Upper lobe of left lung (tissue), 6 donors: ENCODE measurements around the gene METTL25B. TPM values are rescaled to one million over a fixed set of nuclear protein-coding genes. Genes with fewer than 3 reads are reported as not detected.

Source experiments
- ATAC-seq, 2 donors: fragments of 200-7000 bp; cut with Tn5 transposase; one replicate each; pipeline ENCODE4 v1.9.1; 2022; ENCODE audit warnings: mild to moderate bottlenecking in 2 of 2, moderate library complexity in 2 of 2; ENCODE audit not compliant: low FRiP score in 2 of 2
- DNase-seq, 2 donors: peaks; one replicate each; pipeline ENCODE4 v3.0.0-alpha.2; 2019 to 2020
- H3K27ac ChIP-seq, 4 donors: fragments of 200-600 bp; sonication (generic); one replicate each; pipeline ENCODE4 v1.5.1; 2016 to 2019
- H3K27me3 ChIP-seq, 4 donors: fragments of 200-600 bp; sonication (generic); one replicate each; pipeline ENCODE4 v1.5.1; 2017 to 2019
- H3K36me3 ChIP-seq, 4 donors: fragments of 200-600 bp; sonication (generic); one replicate each; pipeline ENCODE4 v1.5.1; 2016 to 2019
- H3K4me1 ChIP-seq, 4 donors: fragments of 200-600 bp; sonication (generic); one replicate each; pipeline ENCODE4 v1.5.1; 2018 to 2019
- H3K4me3 ChIP-seq, 4 donors: fragments of 200-600 bp; sonication (generic); one replicate each; pipeline ENCODE4 v1.5.1; 2017 to 2019; ENCODE audit warnings: mild to moderate bottlenecking in 2 of 4, moderate library complexity in 1 of 4
- H3K9me3 ChIP-seq, 4 donors: fragments of 200-600 bp; sonication (generic); one replicate each; pipeline ENCODE4 v1.5.1; 2018 to 2019
- EP300 ChIP-seq, 4 donors: sonication (generic); formaldehyde crosslinking; IDR thresholded peaks; one replicate each; pipeline ENCODE4 v1.5.1; 2017; ENCODE audit warnings: antibody characterized with exemption in 4 of 4, control low read depth in 2 of 4
- POLR2A ChIP-seq, 4 donors: fragments of 450-650 bp; IDR thresholded peaks; one replicate each; pipeline ENCODE4 v1.5.1; 2016 to 2017; ENCODE audit warnings: antibody characterized with exemption in 4 of 4, mild to moderate bottlenecking in 2 of 4
- POLR2AphosphoS5 ChIP-seq, 2 donors: sonication (generic); formaldehyde crosslinking; IDR thresholded peaks; one replicate each; pipeline ENCODE4 v1.5.1; 2017; ENCODE audit warnings: antibody characterized with exemption in 2 of 2
- WGBS, 2 donors: methylation state at CpG; one replicate each; pipeline ENCODE4 v1.1.5; 2017 to 2018; 5-methylcytosine and 5-hydroxymethylcytosine counted together
- total RNA-seq, 6 donors: library from RNA; depleted of rRNA in 4 of 6; stranded (reverse); fragments of >200 nt in 4 of 6; gene quantifications; one replicate each; pipeline versions ENCODE4 v1.1.0 to v1.2.1, GENCODE V29; 2016 to 2021
- TF ChIP-seq, protein P1 (sequence below), 6 experiments: fragments of 450-650 bp in 4 of 6; fragments of 200-600 bp in 2 of 6; sonication (generic) in 2 of 6; IDR thresholded peaks; one replicate each; pipeline ENCODE4 v1.5.1; 2016 to 2019; ENCODE audit warnings: antibody characterized with exemption in 6 of 6
- donor health status: DM: no; HTN: no; CAD: no; lungs with moderate emphysema.
- donor health status: DM: no; HTN: yes; CAD: no; lungs with severe emphysema.

The METTL25B gene
- total RNA-seq, 6 donors from 2014 or later, result 23.4 to 131 (median 39.9) TPM

DNA sequence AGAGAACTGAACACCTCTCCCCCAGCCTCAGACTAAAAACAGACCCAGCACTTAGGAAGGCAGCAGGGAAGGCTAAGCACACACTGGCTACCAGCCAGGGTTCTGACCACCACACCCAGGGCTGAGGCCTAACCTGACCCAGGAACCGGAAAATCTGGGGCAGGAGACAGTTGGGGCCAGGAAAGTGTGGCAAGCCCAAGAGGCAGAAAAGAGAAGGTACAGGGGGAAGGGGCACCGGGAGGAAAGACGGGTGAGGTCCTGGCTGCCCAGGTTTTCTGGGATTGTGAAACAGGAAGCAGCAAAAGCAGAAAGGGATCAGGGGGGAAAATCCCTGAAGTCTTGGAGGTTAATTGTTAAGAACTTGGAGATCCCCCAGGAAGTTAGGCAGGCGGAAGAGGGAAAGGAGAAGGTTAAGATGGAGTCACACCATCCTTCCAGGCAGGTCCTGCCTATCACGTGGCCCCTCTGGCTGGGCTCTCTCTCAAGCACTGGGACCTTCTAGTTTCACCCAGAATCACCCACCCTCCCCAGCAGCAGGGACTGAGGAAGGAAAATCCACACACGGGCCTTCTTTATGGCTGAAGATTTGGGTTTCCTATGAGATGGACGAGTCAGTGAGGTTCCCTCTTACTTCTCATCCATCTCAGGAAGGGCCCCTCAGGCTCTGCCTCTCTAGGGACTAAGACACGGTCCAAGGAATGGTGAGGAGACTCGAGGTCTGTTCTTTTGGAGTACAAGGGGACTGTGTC is 20.6 kb downstream of the METTL25B start:
- Histone ChIP-seq H3K27me3 (no peaks in the 10 kb centered on the region), H3K4me1 (peaks cover 54 to 75% (median 64%) of the 10 kb centered on the region in 4 donors), H3K36me3 (peaks cover 3 to 15% (median 10%) of the 10 kb centered on the region in 4 donors), H3K27ac (peak overlapping the region; percentile 96 to 99 (median 98)), H3K9me3 (no peaks in the 10 kb centered on the region), H3K4me3 (peak overlapping the region in 3 of 4 donors; percentile 84 to 93 (median 90))
- peak; percentile 11 to 16 for ATAC-seq
- peak in 1 of 2 donors; percentile 81 for DNase-seq
- TF ChIP-seq, protein P1, sequence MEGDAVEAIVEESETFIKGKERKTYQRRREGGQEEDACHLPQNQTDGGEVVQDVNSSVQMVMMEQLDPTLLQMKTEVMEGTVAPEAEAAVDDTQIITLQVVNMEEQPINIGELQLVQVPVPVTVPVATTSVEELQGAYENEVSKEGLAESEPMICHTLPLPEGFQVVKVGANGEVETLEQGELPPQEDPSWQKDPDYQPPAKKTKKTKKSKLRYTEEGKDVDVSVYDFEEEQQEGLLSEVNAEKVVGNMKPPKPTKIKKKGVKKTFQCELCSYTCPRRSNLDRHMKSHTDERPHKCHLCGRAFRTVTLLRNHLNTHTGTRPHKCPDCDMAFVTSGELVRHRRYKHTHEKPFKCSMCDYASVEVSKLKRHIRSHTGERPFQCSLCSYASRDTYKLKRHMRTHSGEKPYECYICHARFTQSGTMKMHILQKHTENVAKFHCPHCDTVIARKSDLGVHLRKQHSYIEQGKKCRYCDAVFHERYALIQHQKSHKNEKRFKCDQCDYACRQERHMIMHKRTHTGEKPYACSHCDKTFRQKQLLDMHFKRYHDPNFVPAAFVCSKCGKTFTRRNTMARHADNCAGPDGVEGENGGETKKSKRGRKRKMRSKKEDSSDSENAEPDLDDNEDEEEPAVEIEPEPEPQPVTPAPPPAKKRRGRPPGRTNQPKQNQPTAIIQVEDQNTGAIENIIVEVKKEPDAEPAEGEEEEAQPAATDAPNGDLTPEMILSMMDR (IDR thresholded peaks at IDR 0.05), result peak in 1 of 6 experiments; percentile 26
- peak in 1 of 4 donors; percentile 52 for TF ChIP-seq EP300 (IDR thresholded peaks at IDR 0.05)
- peak; percentile 75 for TF ChIP-seq POLR2AphosphoS5 (IDR thresholded peaks at IDR 0.05)
- peak in 1 of 4 donors; percentile 53 for TF ChIP-seq POLR2A (IDR thresholded peaks at IDR 0.05)
- 3% methylated on average over 5 to 9 of the region's 9 CpGs for WGBS, 2 donors

DNA sequence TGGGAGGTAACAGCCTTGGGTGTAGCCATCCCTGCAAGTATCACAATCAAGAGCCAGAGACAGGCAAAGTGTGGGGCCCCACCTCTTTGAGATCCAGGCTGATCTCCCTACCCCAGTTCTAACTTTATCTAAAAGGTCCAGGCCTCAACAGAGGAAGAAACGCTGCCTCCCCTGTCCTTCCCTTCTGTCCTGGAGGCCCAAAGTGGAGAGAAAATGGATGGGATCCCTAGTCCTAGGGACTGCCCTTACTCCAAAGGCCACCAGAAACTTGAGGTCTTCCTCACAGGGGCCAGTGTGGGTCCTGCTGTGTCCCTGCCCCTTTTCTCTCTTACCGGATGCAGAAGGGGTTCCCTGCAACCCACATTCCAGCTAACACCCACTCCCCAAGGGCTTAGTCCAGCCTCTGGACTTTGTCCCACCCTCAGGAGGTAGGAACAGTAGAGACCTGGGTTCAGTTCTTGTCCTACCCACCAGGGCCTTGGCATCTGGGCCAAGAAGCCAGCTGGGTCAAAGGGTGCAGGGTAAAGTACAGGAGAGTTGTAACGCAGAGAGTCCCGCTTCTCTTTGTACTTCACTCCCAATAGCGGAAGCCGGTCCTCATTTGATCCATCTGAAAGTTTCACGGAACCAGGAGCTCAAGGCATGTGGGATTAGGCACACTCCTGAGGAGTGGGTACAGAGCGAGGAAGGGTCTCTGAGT is 21.3 kb downstream of the METTL25B start:
- 25 to 53% methylated on average over 7 to 8 of the region's 8 CpGs for WGBS, 2 donors
- DNase-seq, result no peak
- H3K27ac ChIP-seq, result peak overlapping the region; percentile 96 to 99 (median 98)
- peak overlapping the region; percentile 39 to 93 (median 87) for H3K4me3 ChIP-seq
- peaks cover 54 to 76% (median 64%) of the 10 kb centered on the region in 4 donors for H3K4me1 ChIP-seq
- peaks cover 0 to 8% (median 4%) of the 10 kb centered on the region in 4 donors for H3K36me3 ChIP-seq
- no peaks in the 10 kb centered on the region for H3K27me3 ChIP-seq
- ATAC-seq, result no peak
- TF ChIP-seq, protein P1 (IDR thresholded peaks at IDR 0.05), result peak in 1 of 6 experiments; percentile 22
- TF ChIP-seq POLR2AphosphoS5 (IDR thresholded peaks at IDR 0.05) (peak in 1 of 2 donors; percentile 30), POLR2A (IDR thresholded peaks at IDR 0.05) (no peak), EP300 (IDR thresholded peaks at IDR 0.05) (no peak)
- H3K9me3 ChIP-seq, result no peaks in the 10 kb centered on the region

DNA sequence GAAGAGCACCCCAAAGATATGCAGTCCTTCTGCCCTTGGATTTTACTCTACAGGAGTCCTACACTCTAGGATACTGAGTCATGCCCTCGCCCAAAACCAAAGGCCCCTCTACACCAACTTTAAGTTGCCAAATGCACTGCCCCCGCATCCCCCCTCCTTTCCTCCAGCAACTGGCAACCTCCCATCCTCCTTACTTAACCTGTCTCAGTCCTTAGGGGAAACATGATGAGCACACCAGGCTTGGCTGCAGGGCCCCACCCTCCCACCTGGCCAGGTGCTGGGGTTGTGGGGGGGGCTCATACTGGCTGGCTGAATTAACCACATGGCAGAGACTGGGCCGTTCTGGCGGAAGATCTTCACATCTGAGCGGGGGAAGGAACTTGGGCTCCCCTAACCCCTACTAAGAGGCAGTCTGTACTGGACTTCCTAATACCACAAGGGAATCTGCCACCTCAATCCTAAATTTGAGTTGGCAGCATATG is 22.0 kb downstream of the METTL25B start:
- Histone ChIP-seq H3K9me3 (no peaks in the 10 kb centered on the region), H3K27ac (peak overlapping the region; percentile 96 to 99 (median 98)), H3K36me3 (peaks cover 0 to 1% (median 0%) of the 10 kb centered on the region in 4 donors), H3K4me3 (peak overlapping the region; percentile 39 to 93 (median 87)), H3K4me1 (peaks cover 52 to 72% (median 60%) of the 10 kb centered on the region in 4 donors), H3K27me3 (no peaks in the 10 kb centered on the region)
- TF ChIP-seq POLR2AphosphoS5 (IDR thresholded peaks at IDR 0.05) (peak in 1 of 2 donors; percentile 49), EP300 (IDR thresholded peaks at IDR 0.05) (no peak), POLR2A (IDR thresholded peaks at IDR 0.05) (peak in 2 of 4 donors; percentile 37 to 40)
- 1 to 9% methylated on average over 3 to 5 of the region's 5 CpGs for WGBS, 2 donors
- ATAC-seq (no peak), DNase-seq (peak in 1 of 2 donors; percentile 73)

DNA sequence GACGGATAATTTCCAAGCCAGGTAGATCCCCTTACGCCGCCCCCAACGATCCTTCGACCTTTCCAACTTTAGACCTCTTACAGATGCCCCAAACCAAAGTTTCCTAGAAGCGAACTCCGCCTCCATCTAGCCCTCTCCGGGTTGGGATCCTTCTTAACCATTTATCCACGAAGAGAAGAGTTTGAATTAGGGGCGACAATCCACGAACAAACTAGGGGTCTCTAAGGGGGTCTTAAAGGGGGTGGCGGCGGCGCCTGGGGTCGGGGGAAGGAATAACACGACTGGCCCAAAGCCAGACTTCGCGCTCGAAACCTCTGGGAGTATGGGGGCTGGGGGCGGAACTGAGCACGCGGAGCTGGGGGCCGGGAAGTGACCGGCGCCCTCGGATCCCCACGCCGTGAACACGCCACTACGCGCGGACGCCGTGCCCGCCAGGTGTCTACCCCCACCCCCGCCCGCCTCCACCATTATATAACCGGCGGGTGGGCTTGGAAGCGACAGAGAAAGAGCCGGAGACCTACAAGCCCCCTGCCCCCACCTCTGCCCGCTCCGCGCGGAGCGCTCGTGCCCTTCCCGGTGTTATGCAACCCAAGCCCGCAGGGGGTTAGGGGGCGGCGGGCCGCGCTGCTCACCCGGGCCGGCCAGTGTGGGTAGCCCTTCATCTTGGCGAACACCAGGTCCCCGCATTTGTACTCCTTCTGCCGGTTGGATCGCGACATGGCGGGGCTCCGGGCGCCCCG is 22.6 kb downstream of the METTL25B start:
- ATAC-seq, result peak in 1 of 2 donors; percentile 13
- 1% methylated on average over 20 to 45 of the region's 64 CpGs for WGBS, 2 donors
- H3K4me1 ChIP-seq, result peaks cover 45 to 65% (median 54%) of the 10 kb centered on the region in 4 donors
- H3K9me3 ChIP-seq, result no peaks in the 10 kb centered on the region
- H3K27ac ChIP-seq, result peak overlapping the region; percentile 96 to 99 (median 98)
- H3K27me3 ChIP-seq, result no peaks in the 10 kb centered on the region
- peak; percentile 50 to 93 for DNase-seq
- TF ChIP-seq POLR2A (IDR thresholded peaks at IDR 0.05), result peak in 1 of 4 donors; percentile 45
- peak in 1 of 2 donors; percentile 28 for TF ChIP-seq POLR2AphosphoS5 (IDR thresholded peaks at IDR 0.05)
- TF ChIP-seq, protein P1 (IDR thresholded peaks at IDR 0.05), result peak in 4 of 6 experiments; percentile 26 to 55 (median 46)
- TF ChIP-seq EP300 (IDR thresholded peaks at IDR 0.05), result no peak
- H3K4me3 ChIP-seq, result peak overlapping the region; percentile 39 to 93 (median 87)
- no peaks in the 10 kb centered on the region for H3K36me3 ChIP-seq
